GM18505 (cell line): ENCODE measurements around the gene CUBN.
"Not testable (repeated sequence)": the region's sequence is repeated elsewhere in the genome, so short reads cannot be mapped to it uniquely, and the experiment has no call there.

ENCODE experiments used
- ATAC-seq: cut with Tn5 transposase; IDR thresholded peaks from one replicate; pipeline ENCODE4 v1.9.1; 2021; ENCODE audit not compliant: unreplicated experiment
- POLR2A ChIP-seq: IDR thresholded peaks from 4 replicates; pipeline ENCODE4 v1.6.1; 2011; ENCODE audit warnings: borderline replicate concordance; ENCODE audit not compliant: insufficient read depth, insufficient read length; ENCODE audit errors: extremely low read depth

CUBN gene

DNA sequence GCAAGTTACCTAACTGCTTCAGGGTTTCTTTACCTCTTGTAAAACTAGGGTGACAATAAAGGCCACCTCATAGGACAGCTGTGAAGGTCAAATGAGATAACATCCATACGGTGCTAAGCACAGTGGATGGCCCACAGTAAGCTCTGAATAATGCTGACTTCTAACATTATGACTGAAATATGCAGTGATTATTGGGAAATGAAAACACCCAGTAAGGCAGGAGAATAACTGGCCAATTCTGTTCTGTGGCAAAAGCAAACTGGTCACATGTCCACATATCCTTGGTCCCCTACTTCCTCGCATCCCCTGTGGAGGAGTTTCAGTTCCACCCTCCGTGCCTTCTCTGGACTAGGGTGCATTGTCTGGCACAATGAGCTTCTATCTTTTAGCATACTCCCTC lies 1.4 kb downstream of the CUBN start:
- TF ChIP-seq POLR2A: no peak

DNA sequence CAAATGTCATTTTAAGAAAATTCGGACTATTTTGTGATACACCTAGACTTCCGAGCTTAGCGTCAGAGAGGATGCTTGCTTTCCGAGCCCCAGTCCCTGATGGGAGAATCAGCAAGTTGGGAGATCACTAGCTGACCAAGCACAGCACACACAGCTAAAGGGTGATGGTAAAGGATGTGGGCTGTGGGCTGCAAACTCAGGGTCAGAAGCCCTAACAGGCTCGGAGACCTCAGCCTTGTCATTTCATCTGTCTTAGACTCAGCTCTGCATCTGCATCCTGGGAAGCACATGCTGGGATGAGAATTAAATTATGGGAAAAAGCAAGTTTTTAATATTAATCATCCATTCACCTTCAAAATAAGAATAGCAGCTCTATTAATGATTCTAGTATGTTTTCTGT lies 3.3 kb downstream of the CUBN start:
- no peak for ATAC-seq
- no peak for TF ChIP-seq POLR2A

More for the DNA sequence above, 1.4 kb downstream of the CUBN start:
- no peak for ATAC-seq

DNA sequence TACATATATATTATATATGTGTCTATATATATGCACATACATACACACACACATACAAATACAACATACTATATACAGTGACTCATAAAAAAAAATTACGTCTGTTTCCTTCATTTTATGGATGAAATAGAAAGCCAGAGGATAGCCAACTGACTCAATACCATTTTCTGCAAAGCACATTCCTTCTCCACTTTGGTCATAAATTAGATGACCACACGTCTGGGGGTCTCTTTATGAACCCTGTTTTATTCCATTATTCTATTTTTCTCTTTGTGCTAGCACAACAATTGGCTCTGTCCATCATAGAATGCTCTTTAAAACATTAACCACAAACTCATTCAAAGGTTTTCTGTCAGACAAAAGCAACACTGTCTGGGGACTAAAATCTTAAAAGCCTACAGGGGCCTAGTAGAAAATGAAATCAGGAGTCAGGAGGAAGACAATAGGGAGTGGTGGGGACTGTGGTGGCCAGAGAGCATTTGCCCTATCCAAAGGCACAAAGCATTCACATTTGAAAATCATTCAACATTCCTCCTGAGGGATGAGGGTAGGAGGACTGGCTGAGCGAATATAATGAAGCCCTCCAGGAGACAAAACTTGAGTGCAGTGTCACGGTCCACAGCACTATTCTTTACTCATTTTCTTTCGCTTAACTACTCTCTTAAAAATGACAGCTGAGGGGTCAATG lies 4.3 kb downstream of the CUBN start:
- no peak for ATAC-seq
- no peak for TF ChIP-seq POLR2A

DNA sequence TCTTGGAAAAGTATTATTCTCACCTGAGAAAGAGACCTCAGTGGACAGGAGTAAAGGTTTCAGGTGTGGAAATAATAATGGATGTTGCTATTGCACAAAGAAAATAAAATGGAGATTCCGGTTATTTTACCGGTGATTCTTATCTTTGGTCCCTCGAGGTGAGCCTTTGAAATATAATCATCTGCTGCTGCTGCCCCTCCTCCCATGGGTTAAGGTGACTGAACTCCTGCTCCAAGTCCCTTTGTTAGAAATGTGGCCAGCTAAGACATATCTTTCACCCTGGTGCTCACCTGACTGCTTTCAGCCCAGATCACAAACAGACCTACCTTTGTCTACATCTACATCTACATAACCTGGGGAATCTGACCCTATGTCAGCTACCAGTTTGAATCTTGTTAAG lies 5.7 kb downstream of the CUBN start:
- no peak for ATAC-seq
- no peak for TF ChIP-seq POLR2A

DNA sequence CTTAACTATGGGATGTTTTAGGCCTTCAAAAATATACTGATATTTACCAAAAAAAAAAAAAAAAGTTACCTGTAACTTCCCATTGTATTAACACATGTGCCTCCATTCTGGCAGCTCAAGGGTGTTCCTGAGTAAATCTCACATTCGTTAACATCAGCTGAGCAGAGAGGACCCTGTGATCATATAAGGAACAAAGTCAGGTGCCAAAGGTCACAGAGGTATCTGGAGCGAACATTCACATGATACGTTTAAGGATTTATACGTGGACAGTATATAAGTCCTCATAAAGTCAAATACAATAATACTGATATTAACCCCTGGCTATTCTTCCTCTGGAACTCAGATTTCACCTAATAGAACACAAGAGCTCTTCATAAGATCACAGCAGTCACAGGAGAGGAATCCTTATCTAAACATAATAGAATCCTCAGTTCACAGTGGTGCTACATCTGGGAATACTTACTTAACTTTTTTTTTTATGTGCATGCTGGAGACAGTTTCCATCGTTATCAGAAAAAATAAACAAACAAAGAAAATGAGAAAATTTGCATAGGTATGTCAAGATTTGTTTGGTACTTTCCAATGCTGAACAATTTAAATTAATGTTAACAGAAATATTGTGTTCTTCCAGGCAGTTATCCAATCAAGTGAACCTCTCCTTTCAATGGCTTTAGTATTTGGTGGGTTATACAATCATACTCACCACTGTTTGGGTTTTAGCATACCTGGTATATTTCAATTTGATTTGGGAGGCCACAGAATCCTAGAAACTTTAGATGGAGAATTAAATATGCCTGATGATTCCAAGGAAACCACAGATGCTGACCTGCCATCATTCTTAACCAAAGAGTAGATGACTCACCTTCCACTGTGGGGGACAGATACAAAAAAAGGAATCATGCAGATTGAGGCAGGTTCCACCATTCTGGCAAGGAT lies 6.6 kb downstream of the CUBN start:
- TF ChIP-seq POLR2A: no peak
- no peak for ATAC-seq

DNA sequence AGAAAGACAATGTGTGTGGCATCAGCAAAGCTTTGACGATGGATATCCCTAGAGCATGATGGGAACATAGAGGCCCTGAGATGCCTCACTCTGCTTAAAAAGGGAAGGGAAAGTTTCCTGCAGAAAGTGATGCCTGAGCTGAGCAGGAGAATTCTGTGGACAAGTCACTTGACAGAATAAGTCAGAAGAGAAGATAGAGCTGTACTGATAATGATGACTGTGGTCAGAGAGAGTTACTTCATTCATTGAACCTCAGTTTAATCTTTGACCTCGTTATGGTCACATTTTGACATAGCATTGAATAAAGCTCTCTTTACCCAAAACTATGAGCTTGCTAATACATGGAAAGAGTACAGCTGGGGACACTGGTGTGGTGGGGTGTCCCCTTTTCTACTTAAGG lies 7.6 kb downstream of the CUBN start:
- TF ChIP-seq POLR2A: no peak

DNA sequence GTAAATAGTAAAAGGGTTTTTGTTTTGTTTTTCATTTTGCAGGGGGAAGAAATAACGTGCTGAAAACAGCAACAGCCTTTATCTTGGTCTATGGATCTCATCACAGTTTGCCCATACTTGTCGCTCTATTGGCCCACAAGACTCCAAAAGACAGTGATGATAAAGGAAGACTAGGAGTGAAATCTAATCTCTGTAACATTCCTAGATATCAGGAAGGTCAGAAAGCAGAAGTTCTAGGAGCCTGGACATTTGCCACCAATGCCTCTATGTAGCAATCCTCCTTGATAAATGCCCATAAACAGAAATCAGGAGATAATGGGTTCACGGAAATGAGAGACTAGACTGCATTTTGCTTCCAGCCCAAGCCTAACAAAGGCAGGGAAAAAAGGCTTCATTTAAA lies 8.9 kb downstream of the CUBN start:
- TF ChIP-seq POLR2A: no peak
- ATAC-seq: no peak

More for the DNA sequence above, 7.6 kb downstream of the CUBN start:
- ATAC-seq: no peak

DNA sequence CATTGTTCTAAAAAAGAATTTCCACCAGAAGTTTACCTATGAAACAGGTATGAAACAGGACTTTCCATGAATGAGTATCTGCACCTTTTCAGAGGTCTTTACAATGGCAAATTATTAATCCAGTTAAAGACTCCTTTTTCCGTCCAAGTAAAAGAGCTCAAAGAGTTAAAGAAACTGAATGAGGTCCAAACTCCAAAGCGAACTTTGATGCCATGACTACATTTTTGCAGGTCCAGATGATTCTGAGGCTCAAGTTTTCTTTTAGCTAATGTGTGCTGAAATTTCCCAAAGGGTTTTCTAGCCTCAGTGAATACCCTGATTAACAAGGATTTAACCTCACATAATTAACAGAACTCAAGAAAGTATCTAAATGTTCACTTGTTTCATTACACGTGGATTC lies 9.8 kb downstream of the CUBN start:
- no peak for ATAC-seq
- no peak for TF ChIP-seq POLR2A

DNA sequence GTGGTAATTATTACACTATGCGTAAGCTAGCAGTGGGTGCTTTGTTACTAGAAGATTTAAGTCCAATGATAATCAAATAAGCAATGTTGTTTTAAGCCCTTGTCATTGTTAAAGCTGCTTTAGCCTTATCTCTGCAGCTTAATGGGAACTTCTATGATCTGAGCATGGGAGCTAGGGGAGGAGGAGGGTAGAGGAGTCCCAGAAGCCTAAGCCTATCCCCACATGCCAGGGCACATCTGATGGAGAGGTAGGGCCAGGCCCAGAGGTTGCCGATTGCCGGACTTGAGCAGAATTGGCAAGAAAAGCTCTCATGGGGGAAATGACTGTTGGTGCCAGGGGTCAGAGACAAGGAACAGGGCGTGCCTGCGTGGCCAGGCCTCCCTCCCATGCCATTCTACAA lies 13.4 kb downstream of the CUBN start:
- ATAC-seq: no peak
- TF ChIP-seq POLR2A: no peak

DNA sequence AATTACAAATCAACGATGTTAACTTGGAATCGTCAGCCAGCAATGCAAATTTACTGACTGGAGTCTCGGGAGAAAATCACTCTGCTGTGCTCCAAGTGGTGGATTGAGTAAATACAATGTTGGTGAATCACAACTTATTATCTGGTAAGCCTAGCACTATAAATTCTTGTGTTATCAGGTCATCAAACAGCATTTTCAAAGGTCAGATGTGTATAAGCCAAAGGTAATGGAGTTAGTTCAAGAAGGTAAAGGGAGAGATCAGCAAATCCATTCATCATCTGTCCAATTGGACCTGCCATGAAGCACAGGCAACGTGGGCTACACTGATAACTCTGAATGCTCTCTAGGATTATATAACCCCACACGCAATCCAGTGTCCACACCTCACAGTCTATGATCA lies 13.9 kb downstream of the CUBN start:
- no peak for TF ChIP-seq POLR2A
- no peak for ATAC-seq

DNA sequence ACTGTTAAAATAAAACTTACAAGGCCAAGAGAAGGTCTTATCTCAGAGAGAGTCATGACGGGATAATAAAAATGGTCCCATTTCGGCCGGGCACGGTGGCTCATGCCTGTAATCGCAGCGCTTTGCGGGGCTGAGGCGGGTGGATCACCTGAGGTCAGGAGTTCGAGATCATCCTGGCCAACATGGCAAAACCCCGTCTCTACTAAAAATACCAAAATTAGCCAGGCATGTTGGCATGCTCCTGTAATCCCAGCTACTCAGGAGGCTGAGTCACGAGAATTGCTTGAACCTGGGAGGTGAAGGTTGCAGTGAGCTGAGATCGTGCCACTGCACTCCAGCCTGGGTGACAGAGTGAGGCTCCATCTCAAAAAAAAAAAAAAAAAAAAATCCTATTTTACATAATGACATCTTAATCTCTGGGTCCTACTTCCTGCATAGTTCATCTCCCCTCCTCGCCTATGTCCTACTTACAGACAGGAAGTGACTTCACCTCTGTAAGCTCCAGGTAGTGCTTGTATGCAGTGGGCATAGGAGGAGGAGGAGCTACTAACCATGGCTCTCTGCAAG lies 14.7 kb downstream of the CUBN start:
- not testable (repeated sequence) for ATAC-seq

DNA sequence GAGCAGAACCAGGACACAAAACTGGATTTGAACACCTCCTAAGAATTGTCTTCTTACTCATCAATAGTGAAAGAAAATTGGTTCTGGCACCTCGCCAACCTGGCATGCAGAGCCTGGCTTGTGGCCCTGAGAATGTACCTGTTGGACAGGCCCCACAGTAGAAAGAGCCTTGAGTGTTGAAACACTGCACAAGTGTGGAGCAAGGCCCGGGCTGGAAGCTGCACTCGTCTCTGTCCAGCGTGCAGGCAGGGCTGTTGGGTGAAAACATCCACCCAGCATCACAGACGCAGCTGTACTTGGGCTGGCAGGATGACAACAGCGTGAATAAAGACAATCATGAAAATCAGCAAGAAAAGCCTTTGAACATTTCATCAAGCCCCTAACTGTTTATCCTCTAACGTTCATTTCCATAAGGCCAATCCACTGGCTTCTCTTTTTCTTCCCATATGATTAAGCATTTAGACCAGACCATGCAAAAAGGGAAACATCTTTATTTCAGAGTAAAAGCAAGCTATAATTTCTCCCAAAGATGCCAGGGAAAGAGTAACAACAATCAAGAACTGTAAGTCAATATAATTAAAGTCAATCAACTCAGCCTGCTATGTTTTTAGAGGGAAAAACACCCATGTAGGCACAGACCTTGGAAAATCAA lies 15.6 kb downstream of the CUBN start:
- TF ChIP-seq POLR2A: no peak
- no peak for ATAC-seq

DNA sequence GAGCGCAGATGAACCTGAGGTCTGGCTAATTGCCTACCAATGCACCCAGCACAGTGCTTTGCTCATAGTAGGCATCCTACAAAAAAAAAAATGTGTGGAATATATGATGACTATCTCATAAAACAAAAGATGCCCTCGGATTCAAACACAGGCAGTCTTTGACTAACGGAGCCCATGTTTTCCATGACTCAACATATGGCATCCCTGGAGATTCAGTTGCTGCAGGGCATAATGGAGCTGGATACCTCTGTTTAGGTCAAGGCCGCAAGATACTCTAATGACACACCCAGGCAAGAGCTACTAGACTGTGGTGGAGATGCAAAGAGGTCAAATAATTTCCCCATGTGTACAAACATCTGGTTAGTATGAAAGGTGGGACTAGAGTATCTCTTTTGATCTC lies 16.3 kb downstream of the CUBN start:
- TF ChIP-seq POLR2A: no peak
- no peak for ATAC-seq

DNA sequence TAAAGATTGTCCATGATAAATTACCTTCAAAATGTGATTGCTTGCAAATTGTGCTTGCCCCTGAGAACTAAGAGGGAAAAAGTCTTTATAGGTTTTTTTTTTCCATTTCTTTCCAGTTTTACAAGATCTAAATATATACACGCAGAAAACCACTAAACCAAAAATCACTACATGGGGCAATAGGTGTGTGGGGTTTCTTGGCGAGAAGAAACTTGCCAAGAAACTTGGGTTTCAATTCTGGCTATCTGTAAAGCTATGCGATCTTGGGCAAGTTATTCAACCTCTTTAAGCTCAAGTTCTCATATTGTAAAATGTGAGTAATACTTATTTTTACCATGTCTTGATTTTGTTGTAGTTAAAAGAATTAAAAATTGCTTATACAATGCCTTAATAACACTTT lies 17.0 kb downstream of the CUBN start:
- no peak for TF ChIP-seq POLR2A
- no peak for ATAC-seq

DNA sequence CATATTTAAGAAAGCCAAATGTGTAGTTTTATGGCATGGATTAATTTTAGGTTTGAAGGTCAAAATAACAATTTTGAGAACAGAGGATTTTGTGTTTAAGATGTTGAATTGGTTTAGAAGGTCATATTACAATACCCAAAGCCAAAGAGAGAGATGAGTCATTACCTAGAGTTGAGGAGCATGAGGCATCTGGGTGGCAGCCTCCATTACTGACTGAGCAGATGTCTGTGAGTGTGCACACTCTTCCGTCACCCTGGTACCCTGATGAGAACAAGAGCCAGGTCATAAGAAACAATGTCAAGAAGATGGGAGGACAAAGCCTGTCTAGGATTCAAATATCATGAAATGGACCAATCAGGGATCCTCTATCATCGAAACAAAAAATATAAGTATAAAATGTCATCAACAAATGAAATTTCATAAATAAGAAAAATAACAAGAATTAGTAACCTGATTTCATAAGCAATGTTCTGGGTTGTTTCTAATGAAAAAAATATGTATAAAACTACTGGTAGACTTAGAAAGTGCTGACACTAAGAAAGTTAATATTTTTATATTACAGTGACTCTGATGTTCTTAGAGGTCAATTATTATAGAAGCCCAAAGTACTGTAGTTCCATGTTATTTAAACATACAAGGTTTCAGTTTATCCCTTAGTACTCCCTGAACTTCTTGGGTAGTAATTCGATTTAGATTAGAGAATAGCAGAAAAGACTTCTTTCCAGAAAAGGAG lies 20.0 kb downstream of the CUBN start:
- no peak for ATAC-seq

More for the DNA sequence above, 20.0 kb downstream of the CUBN start:
- no peak for TF ChIP-seq POLR2A
